ENCODE results near the gene FAM43B.
"Not testable (repeated sequence)": the region's sequence is repeated elsewhere in the genome, so short reads cannot be mapped to it uniquely, and the experiment has no call there.

Gene FAM43B, protein sequence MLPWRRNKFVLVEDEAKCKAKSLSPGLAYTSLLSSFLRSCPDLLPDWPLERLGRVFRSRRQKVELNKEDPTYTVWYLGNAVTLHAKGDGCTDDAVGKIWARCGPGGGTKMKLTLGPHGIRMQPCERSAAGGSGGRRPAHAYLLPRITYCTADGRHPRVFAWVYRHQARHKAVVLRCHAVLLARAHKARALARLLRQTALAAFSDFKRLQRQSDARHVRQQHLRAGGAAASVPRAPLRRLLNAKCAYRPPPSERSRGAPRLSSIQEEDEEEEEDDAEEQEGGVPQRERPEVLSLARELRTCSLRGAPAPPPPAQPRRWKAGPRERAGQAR

DNA sequence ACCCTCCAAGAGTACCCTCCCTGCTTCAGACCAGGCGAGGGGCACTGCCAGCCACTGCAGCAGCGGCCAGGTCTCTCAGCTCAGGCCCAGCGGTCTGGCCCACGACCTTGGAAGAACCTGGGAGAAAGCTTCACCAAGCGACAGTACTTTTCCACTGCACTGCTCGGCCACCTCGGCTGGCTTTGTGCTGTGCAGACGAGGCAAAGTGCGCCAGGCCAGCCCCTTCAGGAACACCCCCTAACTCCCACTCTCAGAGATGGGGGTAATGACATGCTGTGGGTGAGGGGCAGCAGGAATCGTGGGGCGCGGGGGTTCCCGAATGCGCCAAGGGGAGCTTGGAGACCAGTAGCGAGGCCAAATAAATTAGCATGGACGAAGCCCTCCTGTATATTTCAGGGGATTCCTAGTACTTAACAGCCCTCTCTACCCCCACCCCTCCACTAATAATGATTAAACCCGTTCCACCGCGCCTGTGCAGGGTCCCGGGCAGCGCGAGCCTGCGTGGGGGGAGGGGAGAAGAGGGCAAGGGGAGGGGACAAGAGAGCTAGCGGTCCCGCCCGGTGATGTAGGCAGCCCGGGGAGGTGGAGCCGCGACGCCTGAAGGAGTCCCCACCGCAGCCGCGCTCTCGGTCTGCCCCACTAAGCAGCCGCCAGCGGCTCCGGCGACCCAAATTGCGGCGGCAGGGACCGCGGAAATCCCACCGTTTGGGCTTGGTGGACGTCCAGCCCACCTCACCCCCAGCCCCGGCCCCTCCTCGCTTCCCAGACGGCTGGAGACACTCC, at the start of gene FAM43B:
Gene FAM43B, plus strand, starts transcription at position 629 of the 783 bp plus-strand sequence. CDS start 401 bp downstream, outside the sequence.
- DNase-seq (ENCODE audit: low spot score) = peak; percentile 51

DNA sequence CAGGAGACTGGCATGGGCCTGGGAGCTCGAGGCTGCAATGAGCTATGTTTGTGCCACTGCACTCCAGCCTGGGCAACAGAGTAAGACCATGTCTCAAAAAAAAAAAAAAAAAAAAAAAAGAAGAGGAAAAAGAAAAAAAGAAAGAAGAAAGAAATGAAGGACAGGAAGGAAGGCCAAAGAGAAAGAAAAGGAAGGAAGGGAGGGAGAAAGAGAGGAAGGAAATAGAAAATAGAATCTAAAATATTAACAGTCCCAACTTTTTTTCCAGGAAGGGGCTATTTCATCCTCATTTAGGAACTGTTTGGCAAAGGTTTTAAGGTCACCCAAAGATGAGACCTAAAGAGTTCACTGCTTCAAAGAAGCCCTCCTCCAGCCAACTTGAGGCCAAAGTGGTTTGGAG, 46.9 kb upstream of the FAM43B start:
- DNase-seq (ENCODE audit: low spot score) = no peak

DNA sequence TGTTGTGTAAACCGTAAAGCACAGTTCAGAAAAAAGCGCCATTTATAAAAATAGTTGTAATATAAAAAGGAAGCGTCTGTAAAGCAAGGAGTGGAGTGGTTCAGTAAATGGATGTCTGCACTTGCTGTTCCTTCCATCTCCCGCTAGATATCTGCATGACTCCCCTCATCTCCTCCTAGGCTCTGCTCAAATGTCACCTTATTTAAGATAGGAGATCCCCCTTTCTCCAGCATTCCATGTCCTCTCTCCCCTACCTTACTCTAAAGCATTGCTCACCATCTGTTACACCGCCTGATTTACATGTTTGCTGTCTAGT, 45.2 kb upstream of the FAM43B start:
- peak; percentile 61 for DNase-seq (ENCODE audit: low spot score)

DNA sequence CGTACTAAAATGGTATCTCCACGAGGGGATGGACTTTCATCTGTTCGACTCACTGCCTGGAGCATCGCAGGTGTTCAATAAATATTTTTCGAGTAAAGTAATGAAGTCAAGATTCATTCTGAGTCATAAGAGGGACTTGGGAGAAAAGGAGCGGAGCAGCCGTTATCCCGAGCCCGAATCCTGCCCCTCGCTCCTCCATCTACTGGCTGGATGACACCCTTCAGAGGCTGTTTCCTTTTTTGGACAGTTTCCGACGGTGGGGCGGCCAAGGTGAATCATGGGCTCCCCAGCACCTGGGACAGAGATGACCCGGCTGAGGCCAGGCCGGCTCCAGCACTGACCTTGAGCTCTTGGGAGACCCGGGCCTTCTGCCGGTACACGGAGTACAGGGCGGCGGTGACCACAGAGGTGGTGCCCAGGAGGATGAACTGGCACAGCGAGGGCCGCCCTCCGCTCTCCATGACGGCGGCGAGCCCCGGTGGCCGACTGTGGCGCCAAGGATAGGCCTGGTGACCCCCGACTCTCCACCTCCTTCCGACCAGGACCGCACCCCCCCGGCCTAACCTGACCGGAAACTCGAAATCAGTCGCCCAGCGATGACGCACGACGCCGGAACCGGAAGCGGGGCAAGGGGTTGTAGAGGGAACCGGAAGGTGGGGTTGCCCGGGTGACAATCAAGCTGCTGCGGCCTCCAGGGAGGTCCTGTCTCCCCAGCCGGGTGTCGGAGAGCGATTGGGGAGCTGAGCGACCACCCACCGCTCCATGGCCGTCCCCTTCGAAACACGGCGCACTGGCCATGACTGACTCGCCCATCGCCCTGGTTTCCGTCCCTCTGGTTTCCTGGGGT, 44.6 kb upstream of the FAM43B start, which contains the start of gene MUL1:
Gene MUL1, minus strand, starts transcription at position 588 of the 847 bp plus-strand sequence. Its CDS starts 127 bp downstream, at position 461.
- peak; percentile 92 for DNase-seq (ENCODE audit: low spot score)

DNA sequence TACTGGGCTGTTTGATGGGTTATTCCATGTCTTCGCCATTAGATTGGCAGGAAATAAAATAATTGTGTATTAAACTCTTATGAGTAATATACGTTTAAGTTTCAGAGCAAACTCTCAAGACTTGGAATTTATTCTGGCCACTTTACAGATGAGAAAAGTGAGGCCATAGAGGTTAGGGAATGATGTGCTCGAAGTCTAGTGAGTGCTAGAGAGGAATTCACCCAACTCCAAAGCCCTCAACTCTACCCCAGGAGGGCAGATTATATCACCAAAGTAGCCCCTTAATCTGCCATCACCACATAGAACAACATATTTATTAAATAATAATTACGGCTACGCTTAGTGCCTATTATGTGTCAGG, 44.0 kb upstream of the FAM43B start:
- DNase-seq (ENCODE audit: low spot score) = no peak

DNA sequence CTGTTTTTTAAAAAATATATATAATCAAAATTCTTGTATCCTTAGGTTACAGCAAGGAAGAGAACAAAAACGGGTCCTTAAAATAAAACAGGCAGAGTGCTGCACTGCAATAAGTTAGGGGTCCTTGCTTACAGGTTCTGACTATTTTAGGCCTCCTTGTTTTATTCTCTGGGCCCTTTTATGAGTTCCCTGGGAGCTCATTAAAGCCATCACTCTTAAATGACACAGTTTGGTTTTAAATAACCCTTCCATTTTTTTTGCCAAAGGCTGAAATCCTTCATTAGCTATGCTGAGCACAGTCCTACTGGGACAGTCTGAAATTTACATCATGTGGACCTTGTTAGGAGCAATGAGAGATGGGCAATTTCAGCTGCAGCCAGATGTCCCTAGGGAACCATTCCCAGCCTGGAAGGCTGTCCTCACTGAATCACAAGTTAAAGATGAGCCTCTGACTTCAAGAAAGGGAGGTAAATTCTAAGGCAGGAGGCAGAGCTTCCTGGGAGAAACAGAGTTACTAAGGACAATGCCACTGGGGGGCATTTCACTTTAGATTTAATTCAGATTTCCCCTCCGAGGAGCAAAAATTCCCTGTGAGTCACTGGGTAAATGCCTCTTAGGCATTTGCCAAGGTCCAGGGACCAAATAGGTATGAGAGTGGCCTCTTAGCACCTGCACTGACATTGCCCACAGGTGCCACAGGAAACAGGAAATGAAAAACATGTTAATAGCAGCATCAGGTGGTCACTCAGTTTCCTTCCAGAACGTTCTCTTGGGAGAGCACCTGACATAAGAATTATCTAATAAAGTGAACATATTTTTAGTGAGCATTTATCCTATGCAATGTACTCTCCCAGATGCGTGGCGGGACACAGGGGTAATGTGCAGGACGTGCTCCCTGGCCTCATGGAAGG, 40.6 kb upstream of the FAM43B start:
- DNase-seq (ENCODE audit: low spot score) = peak; percentile 53

DNA sequence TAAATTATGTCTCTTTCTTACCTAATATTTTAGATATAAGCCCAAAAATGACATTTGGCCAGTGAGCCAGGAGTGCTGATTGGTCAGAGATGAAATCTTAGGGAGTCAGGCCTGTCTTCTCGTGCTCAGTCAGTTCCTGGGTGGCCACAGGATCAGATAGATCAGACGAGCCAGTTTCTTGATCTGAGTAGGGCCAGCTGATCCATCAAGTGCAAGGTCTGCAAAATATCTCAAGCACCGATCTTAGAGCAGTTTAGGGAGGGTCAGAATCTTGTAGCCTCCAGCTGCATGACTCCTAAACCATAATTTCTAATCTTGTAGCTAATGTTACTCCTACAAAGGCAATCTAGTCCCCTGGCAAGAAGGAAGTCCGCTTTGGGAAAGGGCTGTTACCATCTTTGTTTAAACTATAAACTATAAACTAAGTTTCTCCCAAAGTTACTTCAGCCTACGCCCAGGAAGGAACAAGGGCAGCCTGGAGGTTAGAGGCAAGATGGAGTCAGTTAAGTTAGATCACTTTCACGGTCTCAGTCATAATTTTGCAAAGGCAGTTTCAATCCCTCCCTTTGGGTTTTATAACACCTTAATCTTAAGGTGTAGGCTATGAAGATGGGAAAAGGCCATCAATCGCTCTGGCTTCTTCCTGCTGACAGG, 32.6 kb upstream of the FAM43B start:
- DNase-seq (ENCODE audit: low spot score) = not testable (repeated sequence)

DNA sequence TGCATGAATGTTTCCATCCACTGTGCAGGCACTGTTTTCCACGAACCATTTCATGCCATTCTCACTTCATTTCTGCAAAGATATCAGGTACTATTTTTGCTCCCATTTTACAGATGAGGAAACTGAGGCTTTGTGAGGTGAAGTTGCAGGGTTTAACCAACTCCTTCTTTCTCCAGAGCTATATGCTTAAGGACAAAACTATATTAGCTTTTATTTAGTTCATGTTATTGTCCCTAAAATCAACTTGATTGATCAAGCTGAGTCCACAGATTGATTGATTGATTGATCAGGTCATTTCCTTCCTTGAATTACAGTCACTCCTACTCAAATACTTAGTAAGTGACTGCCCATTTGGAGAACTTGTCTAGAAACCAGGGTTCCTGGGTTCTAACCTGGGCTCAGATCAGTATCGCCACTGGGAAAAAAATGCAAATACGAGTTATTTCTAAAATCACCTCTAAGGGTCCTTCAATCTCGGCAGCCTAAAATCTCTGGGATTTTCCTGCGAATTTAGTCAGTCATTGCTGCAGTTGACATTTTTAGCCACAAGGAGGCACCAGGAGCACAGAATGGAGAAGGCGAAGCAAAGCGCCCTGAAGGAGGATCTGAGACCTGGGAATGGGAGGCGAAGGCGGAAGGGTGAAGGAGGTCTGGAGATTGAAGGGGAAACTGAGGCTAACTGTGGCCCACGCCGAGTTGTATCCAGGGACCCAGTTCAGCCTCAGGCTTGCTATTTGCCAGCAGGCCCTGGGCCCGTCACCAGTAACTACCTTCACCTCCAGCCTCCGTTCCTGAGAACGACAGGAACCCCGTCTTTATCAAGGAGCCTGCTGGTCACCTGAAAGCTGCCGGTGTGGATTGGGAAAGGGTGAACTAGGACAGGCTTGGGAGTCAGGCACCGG, 30.2 kb upstream of the FAM43B start:
- peak; percentile 52 for DNase-seq (ENCODE audit: low spot score)

DNA sequence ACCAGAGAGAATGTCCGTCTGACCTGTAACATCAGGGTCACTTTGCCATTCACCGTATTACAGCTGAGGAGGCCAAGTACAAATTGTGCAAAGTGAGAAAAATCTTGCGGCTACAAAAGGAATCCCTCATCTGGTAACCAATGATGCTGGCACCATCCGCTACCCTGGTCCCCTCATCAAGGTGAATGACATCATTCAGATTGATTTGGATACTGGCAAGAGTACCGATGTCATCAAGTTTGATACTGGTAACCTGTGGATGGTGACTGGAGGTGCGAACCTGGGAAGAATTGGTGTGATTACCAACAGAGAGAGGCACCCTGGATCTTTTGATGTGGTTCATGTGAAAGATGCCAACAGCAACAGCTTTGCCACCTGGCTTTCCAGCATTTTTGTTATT, 26.1 kb upstream of the FAM43B start:
- DNase-seq (ENCODE audit: low spot score) = no peak

DNA sequence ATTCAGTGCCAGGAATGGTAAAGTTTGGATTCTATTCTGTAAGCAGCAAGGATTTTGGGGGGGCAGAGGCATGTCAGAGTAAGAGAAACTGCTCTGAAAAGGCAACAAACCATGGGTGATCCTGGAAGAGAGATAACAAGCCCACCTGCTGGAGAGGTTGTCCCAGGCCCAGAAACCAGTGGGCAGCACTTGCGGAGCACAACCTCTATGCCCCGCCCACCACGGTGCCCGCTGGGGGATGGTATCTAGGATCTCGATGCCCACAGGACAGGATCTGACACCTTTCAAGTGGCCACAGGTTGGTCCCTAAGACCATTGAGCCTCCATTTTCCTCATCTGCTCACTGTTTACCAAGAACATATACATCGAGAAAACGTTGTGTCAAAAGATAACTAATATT, 24.2 kb upstream of the FAM43B start:
- no peak for DNase-seq (ENCODE audit: low spot score)

DNA sequence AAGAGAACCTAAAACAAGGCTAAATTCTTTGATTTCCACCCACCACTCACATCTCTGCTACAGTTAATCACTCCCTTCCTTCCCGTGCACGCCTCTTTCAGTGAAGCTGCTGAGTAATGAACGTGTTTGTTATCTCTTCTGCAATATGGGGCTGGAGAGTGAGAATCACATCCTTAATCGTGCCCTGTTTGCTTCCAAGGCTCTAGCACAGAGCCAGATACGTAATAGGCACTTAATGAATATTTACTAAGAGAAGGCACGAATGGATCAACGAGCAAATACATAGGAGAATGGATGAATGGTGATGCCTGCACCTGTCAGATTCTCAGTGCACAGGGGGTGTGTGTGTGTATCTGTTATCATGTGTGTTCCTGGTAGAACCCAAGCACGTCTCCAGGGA, 22.1 kb upstream of the FAM43B start:
- no peak for DNase-seq (ENCODE audit: low spot score)

DNA sequence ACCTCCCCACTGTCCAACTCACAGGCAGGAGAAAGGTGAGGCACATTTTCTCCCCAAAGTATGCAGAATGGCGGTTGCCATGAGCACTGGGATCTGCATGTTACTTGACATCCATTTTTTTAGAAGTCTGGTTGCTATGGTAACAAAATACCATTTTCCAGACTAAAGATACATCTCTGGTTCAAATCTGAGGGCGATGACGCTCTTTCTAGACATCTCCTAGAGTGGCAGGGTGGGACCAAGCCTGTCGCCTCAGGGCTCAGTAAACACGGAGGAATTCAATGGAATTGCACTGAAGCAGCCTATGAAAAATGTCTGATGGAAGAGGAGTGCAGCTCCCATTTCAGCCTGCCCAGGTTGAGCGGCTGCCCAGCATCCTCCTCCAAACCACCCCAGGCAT, 21.5 kb upstream of the FAM43B start:
- no peak for DNase-seq (ENCODE audit: low spot score)

DNA sequence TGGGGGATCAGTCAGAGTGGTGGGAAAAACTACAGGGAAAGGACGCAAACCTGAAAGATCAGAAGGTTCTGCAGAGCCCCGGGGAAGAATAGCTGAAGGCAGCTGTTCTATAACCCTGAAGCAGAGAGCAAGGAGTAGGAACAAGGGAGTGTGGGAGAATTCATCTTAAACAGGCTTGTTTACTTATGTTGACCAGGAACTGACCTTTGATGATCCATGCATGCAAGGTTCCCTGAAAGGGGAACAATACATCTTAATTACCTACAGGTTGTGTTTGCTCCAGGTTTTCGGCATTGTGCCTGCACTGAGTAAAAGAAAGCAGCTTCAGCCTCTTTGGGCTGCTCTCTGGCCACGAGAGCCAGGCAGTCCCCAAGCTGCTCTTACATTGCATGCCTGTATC, 18.7 kb upstream of the FAM43B start:
- no peak for DNase-seq (ENCODE audit: low spot score)

DNA sequence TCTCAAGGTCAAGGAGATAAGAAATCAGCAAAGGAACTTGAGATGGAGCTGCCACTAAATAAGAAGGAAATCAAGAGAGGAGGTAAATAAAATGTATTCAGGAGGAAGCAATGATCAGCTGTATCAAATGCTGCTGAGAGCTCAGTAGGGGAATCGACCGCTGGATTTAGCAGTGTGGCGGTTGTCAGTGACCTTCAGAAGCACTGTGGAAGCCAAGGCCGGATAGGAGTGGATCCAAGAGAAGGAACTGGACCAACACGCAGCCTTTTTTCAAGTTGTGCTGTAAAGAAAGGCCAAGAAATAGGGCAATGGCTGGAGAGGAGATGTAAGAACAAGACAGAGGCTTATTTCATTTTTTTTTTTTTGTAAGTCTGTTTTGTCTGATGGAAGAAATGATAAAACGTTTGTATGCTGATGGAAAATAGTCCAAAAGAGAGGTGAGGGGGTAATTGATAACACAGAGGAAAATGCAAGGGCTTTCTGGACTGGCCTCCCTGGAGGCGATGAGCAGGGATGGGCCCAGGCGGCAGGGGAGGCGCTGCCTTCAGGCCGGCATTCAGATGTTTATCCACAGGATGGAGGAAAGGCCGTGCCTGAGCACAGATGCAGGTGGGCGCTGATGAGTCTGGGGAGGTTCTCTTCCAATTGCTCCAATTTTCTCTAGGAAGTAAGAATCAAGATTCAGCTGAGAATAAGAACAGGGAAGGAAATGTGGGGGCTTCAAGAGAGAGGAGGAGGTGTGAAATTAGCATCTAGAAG, 17.5 kb upstream of the FAM43B start:
- DNase-seq (ENCODE audit: low spot score) = no peak

DNA sequence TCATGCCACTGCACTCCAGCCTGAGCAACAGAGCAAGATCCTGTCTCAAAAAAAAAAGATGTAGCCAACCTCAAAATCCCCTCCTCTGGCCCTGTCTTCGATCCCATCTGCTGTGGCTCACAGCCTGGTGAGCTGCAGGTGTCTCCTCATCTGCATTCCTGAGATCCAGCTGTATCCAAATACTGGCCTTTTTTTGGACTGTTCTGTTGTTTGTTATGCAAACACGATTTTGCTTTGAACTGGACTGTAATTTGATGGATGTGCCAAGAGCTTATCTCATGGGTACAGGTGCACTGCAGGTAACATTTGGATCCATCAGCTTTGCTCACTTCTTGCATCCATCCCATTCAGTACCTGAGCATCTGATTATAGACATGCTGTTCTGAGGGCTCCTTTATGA, 14.1 kb upstream of the FAM43B start:
- DNase-seq (ENCODE audit: low spot score) = no peak

DNA sequence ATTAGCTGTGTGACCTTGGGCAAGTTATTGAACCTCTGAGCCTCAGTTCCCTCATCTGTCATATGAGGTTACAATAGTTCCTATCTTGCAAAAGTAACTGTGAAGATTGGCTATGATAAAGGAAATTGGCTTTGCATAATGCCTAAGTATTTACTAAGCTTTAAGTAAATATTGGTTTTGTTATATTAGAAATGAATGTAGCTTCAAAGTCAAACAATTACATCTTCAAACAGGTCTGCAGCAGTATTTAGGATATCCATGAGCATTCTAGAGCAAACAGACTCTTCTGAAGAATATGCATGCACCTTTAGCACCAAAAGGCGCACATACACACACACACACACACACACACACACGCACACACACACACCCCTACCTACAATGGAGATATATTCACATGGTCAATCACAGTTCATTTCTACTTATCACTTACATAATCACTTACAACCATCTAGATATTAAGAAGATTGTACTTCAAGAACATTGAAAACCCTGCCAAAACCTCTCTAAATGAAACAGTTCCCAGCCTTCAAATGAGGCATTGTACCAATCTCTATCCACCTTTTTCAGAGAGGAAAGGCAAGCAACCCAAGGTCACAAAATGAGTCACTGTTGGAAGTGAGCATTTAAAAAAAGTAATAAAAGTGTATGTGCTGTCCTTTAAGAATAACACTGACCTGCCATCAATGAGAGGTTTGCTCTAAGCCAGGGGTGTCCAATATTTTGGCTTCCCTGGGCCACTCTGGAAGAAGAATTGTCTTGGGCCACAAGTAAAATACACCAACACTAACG, 13.4 kb upstream of the FAM43B start:
- DNase-seq (ENCODE audit: low spot score) = no peak

DNA sequence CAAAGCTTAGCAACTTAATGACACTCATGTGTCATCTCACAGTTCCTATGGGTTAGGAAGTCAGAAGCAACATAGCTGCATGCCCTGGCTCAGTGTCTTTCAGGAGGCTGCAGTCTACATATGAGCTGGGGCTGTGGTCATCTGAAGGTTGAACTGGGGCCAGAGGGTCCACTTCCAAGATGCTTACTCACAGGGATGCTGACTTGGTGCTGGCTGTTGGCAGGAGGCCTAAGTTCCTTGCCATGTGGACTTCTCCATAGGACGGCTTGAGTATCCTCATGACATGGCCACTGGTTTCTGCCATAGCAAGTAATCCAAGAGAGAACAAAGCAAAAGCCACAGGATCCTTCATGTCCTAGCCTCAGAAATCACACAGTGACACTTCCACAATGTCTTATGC, 12.1 kb upstream of the FAM43B start:
- DNase-seq (ENCODE audit: low spot score) = no peak

DNA sequence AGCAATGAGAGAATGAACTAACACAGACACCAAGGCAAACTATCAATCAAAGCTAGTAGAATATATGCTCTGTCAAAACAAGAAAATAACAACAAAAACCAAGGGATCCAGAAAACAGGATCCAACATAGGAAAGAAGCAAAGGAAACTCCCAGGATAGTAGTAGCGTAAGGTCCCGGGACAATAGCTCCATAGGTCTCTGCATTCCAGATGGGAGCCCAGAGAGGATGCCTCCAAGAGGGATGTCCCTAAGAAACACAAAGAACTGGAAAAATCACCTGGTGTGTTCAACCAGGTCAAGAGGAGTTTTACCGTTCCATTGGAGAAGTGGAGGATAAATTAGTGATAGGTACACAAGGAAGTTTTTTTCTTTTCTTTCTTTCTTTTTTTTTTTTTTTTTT, 5.7 kb upstream of the FAM43B start:
- DNase-seq (ENCODE audit: low spot score) = no peak
